H1 (cell line): ENCODE results near the gene ANAPC15. TPM values are rescaled to one million over a fixed set of nuclear protein-coding genes. Genes with fewer than 3 reads are reported as not detected.

Experiments
- CTCF ChIA-PET: fragments of 300-600 bp; sonication (Branson Sonifier 250); formaldehyde crosslinking; loops from one replicate; lab custom pipeline; 2021; ENCODE audit not compliant: partially characterized antibody; lab: Charles Lee
- POLR2A ChIA-PET: fragments of 300-600 bp; sonication (Branson Sonifier 250); formaldehyde crosslinking; loops from one replicate; lab custom pipeline; 2021; ENCODE audit warnings: inconsistent platforms; ENCODE audit not compliant: partially characterized antibody; lab: Charles Lee
- DNase-seq, 2 experiments: peaks; one replicate each; pipeline versions ENCODE4 v3.0.0 to v3.0.0-alpha.2; 2010 to 2022; ENCODE audit warnings: low spot score in 2 of 2, low read depth in 1 of 2, mixed read lengths in 1 of 2
- FAIRE-seq: peaks from 2 replicates; lab custom pipeline; 2011; peaks lifted over from hg19 to GRCh38; lab: Jason Lieb, UNC
- H2AFZ ChIP-seq: 2 replicates; pipeline ENCODE4 v1.8.1; 2012; ENCODE audit warnings: low read length, inconsistent platforms
- H2AK5ac ChIP-seq: 2 replicates; pipeline ENCODE4 v1.6.1; 2013; ENCODE audit warnings: low read depth, low read length
- H2BK120ac ChIP-seq: replicated peaks from 2 replicates; pipeline ENCODE3; 2013; ENCODE audit warnings: low read depth, low read length, inconsistent platforms
- H2BK12ac ChIP-seq: 2 replicates; pipeline ENCODE4 v1.6.1; 2013; ENCODE audit warnings: low read depth, low read length
- H2BK15ac ChIP-seq: 2 replicates; pipeline ENCODE4 v1.6.1; 2013; ENCODE audit warnings: low read length
- H2BK20ac ChIP-seq: 2 replicates; pipeline ENCODE4 v1.6.1; 2013; ENCODE audit warnings: low read length
- H2BK5ac ChIP-seq: 2 replicates; pipeline ENCODE4 v1.6.1; 2013; ENCODE audit warnings: low read depth, low read length
- H3K14ac ChIP-seq: 2 replicates; pipeline ENCODE4 v1.6.1; 2013; ENCODE audit warnings: inconsistent platforms; ENCODE audit not compliant: insufficient read length
- H3K18ac ChIP-seq: 2 replicates; pipeline ENCODE4 v1.6.1; 2013; ENCODE audit warnings: low read length; ENCODE audit errors: extremely low read depth
- H3K23ac ChIP-seq: 2 replicates; pipeline ENCODE4 v1.6.1; 2013; ENCODE audit warnings: inconsistent platforms; ENCODE audit not compliant: insufficient read length
- H3K23me2 ChIP-seq: 2 replicates; pipeline ENCODE4 v1.6.1; 2013; ENCODE audit warnings: low read depth, low read length
- H3K27ac ChIP-seq: 2 replicates; pipeline ENCODE4 v1.6.1; 2011; ENCODE audit warnings: low read depth, low read length, inconsistent platforms
- H3K27me3 ChIP-seq, 4 experiments: replicated peaks in 1 of 4; 1 replicate in 1 of 4; 2 replicates in 3 of 4; pipeline versions ENCODE4 v1.6.1 to v1.8.1; 2011 to 2013; ENCODE audit warnings: low read length in 3 of 4, mild to moderate bottlenecking in 3 of 4, inconsistent platforms in 2 of 4, mixed read lengths in 2 of 4, moderate library complexity in 1 of 4; ENCODE audit not compliant: control insufficient read depth in 3 of 4, insufficient read depth in 3 of 4; ENCODE audit errors: extremely low read depth in 1 of 4
- H3K36me3 ChIP-seq, 4 experiments: 2 replicates each; pipeline versions ENCODE4 v1.6.1 to v1.8.1; 2011 to 2013; ENCODE audit warnings: mild to moderate bottlenecking in 4 of 4, low read length in 3 of 4, moderate library complexity in 2 of 4, control low read depth in 1 of 4, inconsistent platforms in 1 of 4; ENCODE audit not compliant: insufficient read depth in 4 of 4, control insufficient read depth in 2 of 4
- H3K4ac ChIP-seq: replicated peaks from 2 replicates; pipeline ENCODE3; 2013; ENCODE audit warnings: low read length, low read depth, mixed read lengths, inconsistent platforms; ENCODE audit not compliant: insufficient read length
- H3K4me1 ChIP-seq, 4 experiments: replicated peaks in 1 of 4; 1 replicate in 1 of 4; 2 replicates in 3 of 4; pipeline versions ENCODE4 v1.6.1 to v1.8.1; 2011 to 2013; ENCODE audit warnings: low read length in 3 of 4, inconsistent platforms in 2 of 4, mixed read lengths in 1 of 4; ENCODE audit not compliant: insufficient read depth in 4 of 4, control insufficient read depth in 3 of 4
- H3K4me2 ChIP-seq, 2 experiments: 2 replicates each; pipeline versions ENCODE4 v1.6.1 to v1.8.1; 2011 to 2013; ENCODE audit warnings: low read depth in 2 of 2, low read length in 2 of 2, control low read depth in 1 of 2, inconsistent platforms in 1 of 2, mild to moderate bottlenecking in 1 of 2; ENCODE audit not compliant: insufficient read depth in 1 of 2
- H3K4me3 ChIP-seq, 4 experiments: fragments of 200-600, 300-600 bp in 1 of 4; sonication (generic), shearing (Covaris generic), sonication (Bioruptor Twin) in 1 of 4; 2 replicates each; pipeline versions ENCODE4 v1.5.1 to v1.8.1; 2011 to 2016; ENCODE audit warnings: low read length in 4 of 4, low read depth in 3 of 4, control low read depth in 2 of 4, inconsistent platforms in 2 of 4, mild to moderate bottlenecking in 2 of 4, mixed read lengths in 1 of 4, moderate library complexity in 1 of 4; ENCODE audit not compliant: insufficient read depth in 2 of 4; ENCODE audit errors: extremely low read depth in 1 of 4
- H3K56ac ChIP-seq: replicated peaks from 2 replicates; pipeline ENCODE3; 2013; ENCODE audit warnings: low read depth, mild to moderate bottlenecking, mixed read lengths, low read length, inconsistent platforms; ENCODE audit not compliant: insufficient read length
- H3K79me1 ChIP-seq: 2 replicates; pipeline ENCODE4 v1.6.1; 2013; ENCODE audit warnings: low read depth, low read length, control low read depth
- H3K79me2 ChIP-seq, 2 experiments: 2 replicates each; pipeline versions ENCODE4 v1.6.1 to v1.8.1; 2012 to 2013; ENCODE audit warnings: low read length in 2 of 2, mild to moderate bottlenecking in 2 of 2, inconsistent platforms in 1 of 2; ENCODE audit not compliant: insufficient read depth in 2 of 2, control insufficient read depth in 1 of 2
- H3K9ac ChIP-seq, 4 experiments: replicated peaks in 1 of 4; 1 replicate in 1 of 4; 2 replicates in 3 of 4; pipeline versions ENCODE4 v1.6.1 to v1.8.1; 2011 to 2013; ENCODE audit warnings: low read depth in 3 of 4, low read length in 3 of 4, control low read depth in 2 of 4, mild to moderate bottlenecking in 2 of 4, moderate library complexity in 2 of 4, inconsistent platforms in 1 of 4; ENCODE audit errors: extremely low read depth in 1 of 4
- H3K9me3 ChIP-seq, 2 experiments: 2 replicates each; pipeline versions ENCODE4 v1.6.1 to v1.8.1; 2012 to 2013; ENCODE audit warnings: mild to moderate bottlenecking in 2 of 2, moderate library complexity in 2 of 2, control low read depth in 1 of 2, inconsistent platforms in 1 of 2, low read depth in 1 of 2, low read length in 1 of 2, mixed read lengths in 1 of 2; ENCODE audit not compliant: insufficient read depth in 2 of 2
- H4K20me1 ChIP-seq, 2 experiments: replicated peaks in 1 of 2; 2 replicates each; pipeline versions ENCODE3 to v1.8.1; 2011 to 2013; ENCODE audit warnings: inconsistent platforms in 2 of 2, low read length in 2 of 2, mild to moderate bottlenecking in 1 of 2; ENCODE audit not compliant: insufficient read depth in 2 of 2, control insufficient read depth in 1 of 2
- H4K5ac ChIP-seq: 2 replicates; pipeline ENCODE4 v1.6.1; 2013; ENCODE audit warnings: low read length, low read depth, mixed read lengths, inconsistent platforms; ENCODE audit not compliant: insufficient read length
- H4K8ac ChIP-seq: 2 replicates; pipeline ENCODE4 v1.8.0; 2013; ENCODE audit warnings: mild to moderate bottlenecking, moderate library complexity, low read length, inconsistent platforms; ENCODE audit not compliant: insufficient read depth; ENCODE audit errors: extremely low read depth
- H4K91ac ChIP-seq: replicated peaks from 2 replicates; pipeline ENCODE3; 2013; ENCODE audit warnings: low read length, mixed read lengths, inconsistent platforms; ENCODE audit not compliant: insufficient read length
- BRCA1 ChIP-seq: IDR thresholded peaks from 2 replicates; pipeline ENCODE4 v1.6.1; 2012; ENCODE audit warnings: low read depth, low read length, improper control_type of control experiment
- EP300 ChIP-seq, 2 experiments: IDR thresholded peaks; 1 replicate in 1 of 2; 2 replicates in 1 of 2; pipeline ENCODE4 v1.6.1; 2011 to 2012; ENCODE audit warnings: low read depth in 2 of 2, low read length in 2 of 2, mild to moderate bottlenecking in 2 of 2, borderline replicate concordance in 1 of 2, inconsistent platforms in 1 of 2, moderate library complexity in 1 of 2
- SP1 ChIP-seq: IDR thresholded peaks from 2 replicates; pipeline ENCODE4 v1.6.1; 2011; ENCODE audit warnings: low read depth, low read length
- SP4 ChIP-seq: IDR thresholded peaks from 2 replicates; pipeline ENCODE4 v1.6.1; 2012; ENCODE audit warnings: low read length, inconsistent platforms
- WGBS, 2 experiments: shearing (Covaris generic) in 1 of 2; methylation state at CpG; one replicate each; pipeline versions ENCODE4 v1.1.6 to v1.1.7; 2013 to 2015; ENCODE audit warnings: low lambda C conversion rate in 2 of 2, mixed read lengths in 2 of 2, inconsistent platforms in 1 of 2, low coverage in 1 of 2, missing lambda C conversion rate in 1 of 2; ENCODE audit not compliant: insufficient replicate concordance in 2 of 2, insufficient coverage in 1 of 2, insufficient read length in 1 of 2; ENCODE audit errors: extremely low coverage in 1 of 2, missing lambda C conversion rate in 1 of 2; 5-methylcytosine and 5-hydroxymethylcytosine counted together
- polyA plus RNA-seq, 7 experiments: library from polyadenylated mRNA; depleted of rRNA in 3 of 7; stranded (reverse) in 5 of 7; unstranded in 2 of 7; fragments of >200 nt in 5 of 7; fragments of 200-250 nt in 2 of 7; gene quantifications; 1 replicate in 5 of 7; 2 replicates in 1 of 7; 4 replicates in 1 of 7; pipeline versions ENCODE4 v1.2.1 to v1.2.3, GENCODE V29; 2011 to 2013; ENCODE audit warnings: missing spikeins in 2 of 7, mixed read lengths in 2 of 7
- total RNA-seq: library from RNA; stranded (reverse); fragmentation: NEBNext Ultra II Directional; extraction: Animal tissue kit (Norgen Biotek cat#: 25700); gene quantifications from 2 replicates; pipeline ENCODE4 v1.2.1, GENCODE V29; 2021

The ANAPC15 gene
- total and polyA plus RNA-seq, 2 of the 8 experiments (the other 6 are each of a cell fraction or from before 2014, with no cell fraction given): 66.2 to 74.9 TPM

DNA sequence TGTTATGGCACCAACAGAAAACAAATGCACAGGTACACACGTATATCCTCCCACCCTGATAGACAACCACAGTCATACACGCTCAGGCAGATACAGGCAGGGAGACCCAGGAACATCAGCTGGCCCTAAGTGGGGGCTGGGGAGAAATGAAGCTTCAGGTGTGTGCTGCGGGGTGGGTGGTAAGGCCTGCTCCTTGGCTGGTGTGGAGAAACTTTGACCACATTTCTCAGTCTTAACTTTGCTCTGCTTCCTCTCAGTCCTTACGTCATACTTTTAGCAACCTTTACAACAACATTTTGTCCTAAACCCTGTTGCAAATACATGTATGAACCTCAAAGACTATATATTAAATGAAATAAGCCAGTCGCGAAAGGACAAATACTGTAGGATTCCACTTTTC, 6.7 kb upstream of the ANAPC15 start:
- Histone ChIP-seq H3K23me2 (no peaks in the 10 kb centered on the region), H3K27me3 (peaks cover 0 to 9% (median 3%) of the 10 kb centered on the region in 4 experiments; a peak in 5 of 7 replicates), H3K14ac (no peak overlapping the region), H3K9me3 (peaks cover 0 to 4% of the 10 kb centered on the region in 2 experiments; a peak in 2 of 4 replicates), H4K8ac (no peak overlapping the region), H4K20me1 (no peaks in the 10 kb centered on the region), H3K27ac (no peak overlapping the region), H2BK12ac (no peak overlapping the region), H2BK120ac (no peak overlapping the region), H3K4ac (no peak overlapping the region), H3K79me2 (no peaks in the 10 kb centered on the region), H3K9ac (no peak overlapping the region), H3K18ac (no peak overlapping the region), H4K5ac (no peak overlapping the region), H3K23ac (no peak overlapping the region), H2BK20ac (no peak overlapping the region), H3K4me2 (no peak overlapping the region), H2BK15ac (no peak overlapping the region), H3K4me3 (no peak overlapping the region), H3K36me3 (no peaks in the 10 kb centered on the region), H2AK5ac (no peak overlapping the region), H2BK5ac (no peak overlapping the region), H2AFZ (no peak overlapping the region), H3K56ac (no peak overlapping the region), H3K79me1 (no peaks in the 10 kb centered on the region), H4K91ac (no peak overlapping the region), H3K4me1 (no peaks in the 10 kb centered on the region)
- POLR2A ChIA-PET: interaction anchor here (0.9 kb wide), 1 partner anchor 11 kb away, joined by 3 read pairs; no protein-coding TSS in a partner anchor
- CTCF ChIA-PET: interaction anchor here (3.1 kb wide), 1 partner anchor 25 kb away, joined by 15 read pairs; no protein-coding TSS in a partner anchor
- no peak for DNase-seq
- WGBS, 2 experiments: 87% methylated on average over 6 of the region's 6 CpGs; no CpG with 5 or more reads in 1 of the 2 experiments
- FAIRE-seq: no peak
- no peak for TF ChIP-seq EP300 (IDR thresholded peaks at IDR 0.05; ENCODE audit: borderline replicate concordance in 1 of 2, low read depth in 2 of 2, low read length in 2 of 2)
- no peak for TF ChIP-seq SP4
- TF ChIP-seq SP1: no peak
- no peak for TF ChIP-seq BRCA1
